GM18861 (cell line): ENCODE data around the gene RORC.

Source experiments
- ATAC-seq: cut with Tn5 transposase; IDR thresholded peaks from one replicate; pipeline ENCODE4 v1.9.1; 2021; ENCODE audit not compliant: unreplicated experiment

The RORC gene

DNA sequence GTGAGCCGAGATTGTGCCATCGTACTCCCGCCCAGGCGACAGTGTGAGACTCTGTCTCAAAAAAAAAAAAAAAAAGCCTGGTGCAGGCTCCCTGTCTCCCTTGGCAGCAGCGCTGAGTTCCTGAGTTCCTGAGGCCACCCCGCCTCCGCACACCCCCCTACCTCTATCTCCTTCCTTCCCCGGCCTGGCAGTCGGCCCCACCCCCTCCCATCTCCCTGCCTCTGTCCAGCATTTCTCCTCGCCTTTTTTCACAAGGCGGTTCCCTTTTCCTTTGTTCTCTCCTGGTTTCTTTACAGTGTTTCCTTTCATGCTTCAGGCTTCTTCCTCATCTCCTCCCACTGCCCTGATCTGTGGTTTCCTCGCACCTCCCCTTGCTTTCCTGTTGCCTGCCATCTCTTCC, 2.7 kb downstream of the RORC start:
- no peak for ATAC-seq

DNA sequence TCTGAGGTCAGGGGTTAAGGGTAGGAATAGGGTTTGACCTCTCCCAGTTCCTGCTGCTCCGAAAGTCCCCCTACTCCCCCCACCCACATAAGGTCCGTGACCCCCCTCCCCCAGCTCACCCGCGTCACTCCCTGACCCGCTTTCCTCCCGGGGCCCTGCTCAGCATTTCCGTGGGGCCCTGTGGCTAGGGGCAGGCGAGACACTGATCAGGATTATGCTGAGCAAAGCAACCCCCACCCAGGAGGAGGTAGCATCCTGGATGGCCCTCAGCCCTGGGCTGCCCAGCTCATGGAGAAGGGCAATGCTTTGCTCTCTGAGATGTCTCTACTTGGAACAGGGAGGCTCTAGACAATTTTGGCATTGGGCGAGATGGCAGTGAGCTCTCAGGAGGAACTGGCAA, 3.7 kb downstream of the RORC start:
- no peak for ATAC-seq

GRCh38 chr1:151825751-151826660, 5.6 kb downstream of the RORC start:
- ATAC-seq = no peak

GRCh38 chr1:151825204-151825603, 6.4 kb downstream of the RORC start:
- ATAC-seq = no peak

GRCh38 chr1:151823175-151823574, 8.4 kb downstream of the RORC start:
- no peak for ATAC-seq

- ATAC-seq = no peak
Measured at GRCh38 chr1:151822404-151822803, 9.2 kb downstream of the RORC start.

DNA sequence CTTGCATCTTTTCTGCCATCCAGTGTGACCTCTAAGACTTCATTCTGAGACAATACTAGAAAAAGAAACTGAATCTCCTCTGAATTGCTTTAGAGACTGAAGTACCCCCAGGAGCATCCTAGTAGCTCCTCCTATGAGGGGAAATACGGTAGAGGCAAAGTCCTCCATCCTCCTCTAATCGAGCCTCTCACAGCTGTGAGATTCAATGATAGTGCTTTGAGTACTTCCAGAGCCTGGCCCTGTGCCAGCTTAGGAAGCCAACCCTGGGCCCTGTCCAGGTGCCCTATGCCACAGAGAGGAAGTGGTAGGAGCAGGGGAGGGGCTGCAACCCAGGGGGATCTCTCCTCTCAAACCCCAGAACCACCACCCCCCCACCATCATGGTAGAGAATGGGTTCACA, 10.7 kb downstream of the RORC start:
- no peak for ATAC-seq

DNA sequence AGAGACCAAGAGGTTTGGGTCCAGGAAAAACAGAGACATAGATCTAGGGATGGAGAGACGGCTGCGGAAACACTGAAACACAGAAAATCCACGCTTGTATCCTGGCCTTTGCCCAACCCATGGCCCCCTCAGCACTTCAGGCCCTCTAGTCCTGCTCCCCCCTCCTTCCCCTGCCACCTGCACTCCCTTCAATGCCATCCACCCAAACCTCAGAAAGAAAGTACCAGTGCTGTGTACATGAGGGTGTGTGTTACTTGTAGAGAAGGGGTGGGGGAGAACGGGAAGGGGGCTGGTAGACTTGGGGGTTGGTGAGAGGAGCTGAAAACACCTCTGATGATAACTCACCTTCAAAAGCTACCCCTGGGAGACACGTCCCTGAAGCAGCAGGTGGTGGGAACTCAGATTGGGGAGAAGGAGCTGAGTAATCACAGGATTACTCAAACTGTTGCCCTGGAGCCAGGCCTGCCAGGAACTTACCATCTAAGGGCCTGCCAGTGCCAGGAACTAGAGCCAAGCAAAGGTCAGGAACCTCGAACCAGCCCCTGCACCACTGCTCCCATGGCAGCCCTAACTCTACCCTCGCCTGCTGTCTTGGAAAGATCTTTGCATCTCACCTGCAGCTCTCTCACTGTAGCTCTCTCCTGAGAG, 11.5 kb downstream of the RORC start:
- no peak for ATAC-seq

- ATAC-seq = no peak
Measured at GRCh38 chr1:151819227-151819835, 12.3 kb downstream of the RORC start.

DNA sequence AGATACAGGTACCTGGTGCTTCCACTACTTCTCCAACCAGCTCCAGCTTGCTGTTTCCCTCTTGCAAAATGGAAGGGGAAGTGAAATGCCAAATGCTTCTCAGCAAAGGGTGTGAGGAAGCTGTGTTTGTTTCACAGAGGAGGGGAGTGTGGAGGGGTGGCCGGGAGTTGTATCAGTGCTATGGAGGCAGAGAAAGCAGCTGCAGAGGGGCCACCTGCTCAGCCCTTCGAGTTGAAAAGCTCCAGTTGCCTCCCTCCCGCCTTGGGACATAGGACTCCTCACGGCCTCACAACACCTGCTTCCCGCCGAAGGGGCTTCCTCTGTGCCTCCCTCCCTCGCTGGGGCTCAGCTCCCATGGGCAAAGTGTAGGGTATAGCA, 14.3 kb downstream of the RORC start:
- no peak for ATAC-seq

- ATAC-seq = no peak
Measured at GRCh38 chr1:151816548-151817352, 14.9 kb downstream of the RORC start.

DNA sequence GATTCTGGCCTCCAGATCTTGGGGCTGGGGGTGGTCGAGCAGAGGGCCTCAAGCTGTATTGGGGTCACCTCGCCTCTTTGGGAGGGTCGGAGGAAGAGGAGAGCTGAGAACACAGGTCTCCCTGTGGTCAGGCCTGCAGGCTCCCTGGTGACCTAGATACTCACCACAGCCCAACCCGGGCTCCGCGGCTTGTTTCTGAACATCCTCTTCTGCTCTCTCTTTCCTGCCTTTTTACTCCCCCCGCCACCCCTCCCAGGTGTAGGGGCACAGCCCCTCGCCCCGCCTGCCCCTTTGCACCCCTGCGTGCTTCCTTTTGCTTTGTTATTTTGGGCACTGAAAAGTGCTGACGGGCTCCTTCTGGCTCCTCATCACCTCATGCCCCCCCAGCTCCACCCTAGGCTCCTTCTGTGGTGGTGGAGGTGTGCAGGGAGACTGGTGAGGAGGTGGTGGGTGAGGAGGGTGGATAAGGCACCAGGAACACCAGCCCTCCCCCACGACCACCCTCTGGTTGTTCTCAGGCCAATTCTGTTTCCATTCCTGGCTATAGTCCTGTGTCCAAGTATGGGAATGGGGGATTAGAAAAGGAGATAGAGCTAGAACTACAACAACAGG, 15.8 kb downstream of the RORC start:
- ATAC-seq = no peak

GRCh38 chr1:151814971-151815545, 16.5 kb downstream of the RORC start:
- ATAC-seq = no peak

DNA sequence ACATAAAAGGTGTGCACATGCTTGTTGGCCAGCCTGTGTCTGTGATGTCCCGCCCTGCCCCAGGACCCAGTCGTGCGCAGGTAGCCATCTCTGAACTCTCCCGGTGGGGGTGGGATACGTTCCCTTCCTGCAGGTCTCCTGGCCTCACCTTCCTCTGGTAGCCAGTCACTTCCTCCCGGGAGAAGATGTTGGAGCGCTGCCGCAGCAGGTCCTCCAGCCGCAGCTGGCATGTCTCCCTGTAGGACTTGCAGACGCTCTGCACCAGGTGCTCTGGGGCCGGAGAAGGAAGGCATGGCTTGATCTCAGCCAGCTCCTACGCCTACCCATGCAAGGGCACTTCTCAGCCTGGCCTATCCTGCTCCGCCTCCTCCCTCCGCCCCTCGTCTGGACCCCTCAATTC, 17.2 kb downstream of the RORC start:
- ATAC-seq = no peak

- ATAC-seq = no peak
Measured at GRCh38 chr1:151813271-151813977, 18.2 kb downstream of the RORC start.

DNA sequence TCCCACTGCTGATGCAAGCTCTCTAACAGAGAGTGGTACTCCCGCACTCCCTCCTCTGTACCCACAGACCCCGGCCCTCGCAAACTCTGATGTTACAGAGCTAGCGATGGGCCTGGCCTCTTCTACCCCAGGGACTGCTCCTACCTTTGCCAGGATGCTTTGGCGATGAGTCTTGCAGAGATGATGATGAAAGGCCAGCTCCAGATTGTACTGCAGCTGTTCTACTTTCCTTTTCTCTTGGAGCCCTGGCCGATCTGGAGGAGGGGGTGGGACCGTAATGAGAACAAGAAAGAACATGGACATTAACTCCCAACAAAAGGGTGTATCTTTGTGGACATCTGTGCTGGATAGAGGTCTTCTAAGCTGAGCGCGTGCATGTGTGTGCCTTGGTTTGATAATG, 20.4 kb downstream of the RORC start:
- no peak for ATAC-seq

GRCh38 chr1:151809985-151810556, 21.5 kb downstream of the RORC start:
- no peak for ATAC-seq

DNA sequence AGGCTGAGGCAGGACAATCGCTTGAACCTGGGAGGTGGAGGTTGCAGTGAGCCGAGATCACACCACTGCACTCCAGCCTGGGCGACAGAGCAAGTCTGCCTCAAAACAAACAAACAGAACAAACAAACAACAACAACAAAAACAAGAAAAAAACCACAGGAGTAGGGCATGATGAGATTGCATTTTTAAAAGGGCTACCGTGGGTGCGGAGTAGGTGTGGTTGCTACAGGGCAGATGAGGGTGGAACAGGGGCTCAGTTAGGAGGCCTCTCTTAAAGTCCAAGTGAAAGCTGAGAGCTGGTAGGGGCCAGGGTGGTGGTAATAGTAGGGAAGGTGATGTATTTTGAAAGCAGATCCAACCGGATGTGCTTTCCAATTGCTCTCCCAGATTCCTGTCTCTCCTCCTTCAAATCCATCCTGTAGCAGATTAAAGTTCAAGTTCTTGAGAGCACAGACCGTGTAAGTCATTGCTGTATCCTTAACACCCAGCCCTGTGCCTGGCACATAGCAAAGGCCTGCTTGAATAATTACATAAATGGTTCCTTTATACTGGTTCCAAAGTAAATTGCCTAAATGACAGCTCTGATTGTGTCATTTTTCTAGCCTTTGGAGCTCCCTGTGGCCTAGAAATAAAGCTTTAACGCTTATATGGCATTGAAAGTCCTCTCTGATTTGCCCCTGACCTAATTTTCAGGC, 22.2 kb downstream of the RORC start:
- no peak for ATAC-seq

DNA sequence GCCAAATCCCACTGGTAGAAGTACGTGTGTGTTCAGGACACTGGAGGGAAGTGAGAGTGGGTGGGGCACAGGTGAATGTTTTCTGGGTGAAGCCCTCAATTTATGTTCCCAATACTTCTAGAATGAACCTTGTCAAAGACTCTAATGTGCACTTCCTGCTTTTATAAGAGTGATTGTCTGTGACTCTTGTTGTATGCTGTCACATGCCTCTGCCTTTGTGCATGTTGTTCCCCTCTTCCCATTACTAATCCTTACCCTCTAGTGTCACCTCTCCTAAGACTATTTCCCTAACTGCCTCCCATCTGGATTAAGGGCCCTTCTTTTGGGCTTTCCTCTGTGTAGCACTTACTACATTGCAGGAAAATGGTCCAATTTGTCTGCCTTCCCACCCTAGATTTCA, 23.8 kb downstream of the RORC start:
- no peak for ATAC-seq
